Right atrium auricular region (tissue), 2 donors: ENCODE results near the gene ARHGDIA. TPM values are rescaled to one million over a fixed set of nuclear protein-coding genes. Genes with fewer than 3 reads are reported as not detected.

Source experiments
- DNase-seq: peaks from one replicate; pipeline ENCODE4 v3.0.0-alpha.2; 2019; ENCODE audit warnings: low spot score
- H3K27ac ChIP-seq, 2 donors: fragments of 200-600 bp; sonication (generic); 1 replicate in 1 of 2; 2 replicates in 1 of 2; pipeline ENCODE4 v1.5.1; 2016 to 2019
- H3K27me3 ChIP-seq, 2 donors: fragments of 200-600 bp; sonication (generic); one replicate each; pipeline versions ENCODE4 v1.5.1 to v1.6.0; 2017 to 2019
- H3K36me3 ChIP-seq: fragments of 200-600 bp; sonication (generic); one replicate; pipeline ENCODE4 v1.5.1; 2016
- H3K4me1 ChIP-seq, 2 donors: fragments of 200-600 bp; sonication (generic); one replicate each; pipeline versions ENCODE4 v1.5.1 to v1.6.0; 2017 to 2019
- H3K4me3 ChIP-seq, 2 donors: fragments of 200-600 bp; sonication (generic); 1 replicate in 1 of 2; 2 replicates in 1 of 2; pipeline ENCODE4 v1.5.1; 2017 to 2019; ENCODE audit warnings: mild to moderate bottlenecking in 1 of 2, moderate library complexity in 1 of 2
- H3K9me3 ChIP-seq, 2 donors: fragments of 200-600 bp; sonication (generic); one replicate each; pipeline ENCODE4 v1.5.1; 2019
- total RNA-seq, 2 donors: library from RNA; depleted of rRNA; stranded (reverse); fragments of >200 nt; gene quantifications; one replicate each; pipeline ENCODE4 v1.1.0, GENCODE V29; 2016
- TF ChIP-seq, protein P1 (sequence below), 2 donors: fragments of 200-600 bp; sonication (generic); IDR thresholded peaks; one replicate each; pipeline ENCODE4 v1.5.1; 2019; ENCODE audit warnings: antibody characterized with exemption in 2 of 2

Gene ARHGDIA
- total RNA-seq, 2 donors from 2014 or later: 59.4 to 145 TPM

DNA sequence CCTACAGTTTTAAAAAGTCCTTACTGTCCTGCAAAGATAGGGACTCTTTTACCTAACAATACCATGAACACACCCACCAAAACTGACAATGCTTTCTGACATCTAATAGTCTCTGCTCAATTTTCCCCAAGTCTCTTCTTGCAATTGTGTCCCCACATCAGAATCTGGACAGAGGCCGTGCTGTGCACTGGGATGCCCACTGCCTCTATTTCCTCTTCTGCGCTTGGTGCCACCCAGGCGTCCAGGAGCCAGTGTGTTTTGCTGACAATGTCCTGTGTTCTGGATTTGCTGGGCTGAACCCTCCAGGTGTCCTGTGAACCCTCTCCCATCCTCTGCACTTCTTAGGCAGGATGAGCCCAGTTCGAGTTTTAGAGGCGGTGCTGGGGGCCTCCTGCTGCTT, 6.4 kb upstream of the ARHGDIA start:
- Histone ChIP-seq H3K4me1 (peaks cover 0 to 3% of the 10 kb centered on the region in 2 donors), H3K9me3 (no peaks in the 10 kb centered on the region), H3K4me3 (no peak overlapping the region), H3K27ac (no peak overlapping the region), H3K36me3 (peaks cover 13% of the 10 kb centered on the region), H3K27me3 (no peaks in the 10 kb centered on the region)
- TF ChIP-seq, protein P1, sequence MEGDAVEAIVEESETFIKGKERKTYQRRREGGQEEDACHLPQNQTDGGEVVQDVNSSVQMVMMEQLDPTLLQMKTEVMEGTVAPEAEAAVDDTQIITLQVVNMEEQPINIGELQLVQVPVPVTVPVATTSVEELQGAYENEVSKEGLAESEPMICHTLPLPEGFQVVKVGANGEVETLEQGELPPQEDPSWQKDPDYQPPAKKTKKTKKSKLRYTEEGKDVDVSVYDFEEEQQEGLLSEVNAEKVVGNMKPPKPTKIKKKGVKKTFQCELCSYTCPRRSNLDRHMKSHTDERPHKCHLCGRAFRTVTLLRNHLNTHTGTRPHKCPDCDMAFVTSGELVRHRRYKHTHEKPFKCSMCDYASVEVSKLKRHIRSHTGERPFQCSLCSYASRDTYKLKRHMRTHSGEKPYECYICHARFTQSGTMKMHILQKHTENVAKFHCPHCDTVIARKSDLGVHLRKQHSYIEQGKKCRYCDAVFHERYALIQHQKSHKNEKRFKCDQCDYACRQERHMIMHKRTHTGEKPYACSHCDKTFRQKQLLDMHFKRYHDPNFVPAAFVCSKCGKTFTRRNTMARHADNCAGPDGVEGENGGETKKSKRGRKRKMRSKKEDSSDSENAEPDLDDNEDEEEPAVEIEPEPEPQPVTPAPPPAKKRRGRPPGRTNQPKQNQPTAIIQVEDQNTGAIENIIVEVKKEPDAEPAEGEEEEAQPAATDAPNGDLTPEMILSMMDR (IDR thresholded peaks at IDR 0.05): no peak
- DNase-seq: no peak

DNA sequence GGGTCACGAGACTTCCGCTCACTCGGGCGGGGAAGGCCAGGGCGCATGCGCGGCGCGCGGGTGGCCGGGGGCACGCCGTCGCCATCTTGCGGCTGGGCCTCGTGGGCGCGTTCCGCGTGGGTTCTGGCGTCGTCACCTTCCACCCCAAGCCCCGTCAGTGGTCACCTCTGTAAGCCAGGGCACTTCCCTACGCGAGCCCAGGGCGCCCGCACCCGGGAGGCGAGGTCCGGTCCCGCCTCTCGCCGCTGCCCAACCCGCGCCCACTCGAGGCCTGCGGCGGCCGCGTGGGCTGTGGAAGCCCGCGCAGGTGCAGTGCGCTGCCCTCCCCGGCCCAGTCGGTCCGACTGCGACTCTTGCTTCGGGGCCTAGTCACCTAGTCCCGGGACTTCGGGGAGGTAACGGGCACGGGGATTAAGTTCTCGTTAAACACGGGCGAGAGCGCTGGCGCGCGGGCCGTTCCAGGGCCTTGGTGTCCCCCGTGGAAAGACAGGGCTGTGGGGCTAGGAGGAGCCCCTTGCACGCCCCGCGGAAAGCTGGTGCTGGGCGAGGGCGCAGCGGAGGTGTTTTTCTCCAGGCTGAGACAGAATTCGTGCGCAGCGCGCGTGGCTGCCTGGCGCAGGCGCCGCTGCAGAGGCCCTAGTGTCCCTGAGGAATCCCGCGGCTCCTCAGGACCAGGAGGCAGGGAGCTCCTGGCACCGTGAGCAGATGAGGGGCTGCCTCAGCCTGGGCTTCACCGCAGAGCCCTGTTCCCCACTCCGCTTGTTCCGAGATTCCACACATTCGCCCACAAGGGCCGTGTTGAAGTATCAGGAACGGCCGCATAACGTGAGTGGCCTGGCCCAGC, 472 bp upstream of the ARHGDIA start:
- H3K9me3 ChIP-seq: no peaks in the 10 kb centered on the region
- peaks cover 26% of the 10 kb centered on the region for H3K36me3 ChIP-seq
- no peaks in the 10 kb centered on the region for H3K27me3 ChIP-seq
- peak overlapping the region; percentile 63 to 81 for H3K4me3 ChIP-seq
- peak overlapping the region; percentile 93 to 95 for H3K27ac ChIP-seq
- peak; percentile 95 for DNase-seq
- H3K4me1 ChIP-seq: peaks cover 0 to 50% of the 10 kb centered on the region in 2 donors
- TF ChIP-seq, protein P1 (IDR thresholded peaks at IDR 0.05): peak in 1 of 2 donors; percentile 68

DNA sequence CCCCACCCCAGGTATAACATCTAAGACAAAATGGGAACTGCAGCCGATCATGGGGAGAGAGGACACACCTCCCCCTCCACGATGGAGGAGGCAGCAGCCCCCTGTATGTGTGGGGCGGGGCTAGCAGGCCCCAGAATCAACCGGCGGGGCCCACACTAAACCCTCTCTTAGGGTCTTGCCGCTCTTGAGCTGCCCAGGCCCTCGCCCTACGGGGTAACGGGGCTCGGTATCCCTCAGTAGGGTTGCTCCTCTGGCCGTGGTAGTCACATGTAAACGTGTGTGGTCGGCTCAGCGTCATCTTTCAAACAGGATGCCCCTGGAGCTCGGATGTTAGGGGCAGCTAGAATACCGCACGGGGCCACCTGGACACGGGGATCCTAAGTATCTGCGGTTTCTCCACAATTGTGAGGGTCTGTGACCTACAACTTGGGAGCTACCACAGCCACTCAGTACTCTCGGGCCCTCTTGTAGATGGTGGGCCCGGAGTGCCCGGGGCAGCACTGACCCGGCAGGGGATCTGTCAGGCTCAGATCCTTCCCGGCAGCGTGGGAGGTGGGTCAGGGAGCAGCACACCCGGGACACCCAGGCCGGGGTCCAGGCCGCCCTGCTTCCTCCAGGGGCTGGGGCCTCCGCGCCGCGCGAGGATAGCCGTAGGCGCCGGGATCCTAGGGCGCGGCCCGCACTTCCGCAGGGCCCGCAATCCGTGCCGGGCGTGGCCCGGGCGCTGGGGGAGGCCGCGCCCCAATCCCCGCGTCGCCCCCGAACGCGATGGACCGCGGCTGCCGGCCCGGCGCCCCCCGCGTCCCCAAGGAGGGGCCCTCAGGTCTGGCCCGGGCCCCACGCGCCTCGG, 781 bp downstream of the ARHGDIA start:
- Histone ChIP-seq H3K36me3 (peaks cover 26% of the 10 kb centered on the region), H3K9me3 (no peaks in the 10 kb centered on the region), H3K4me1 (peaks cover 0 to 60% of the 10 kb centered on the region in 2 donors), H3K27ac (peak overlapping the region; percentile 93 to 95), H3K27me3 (no peaks in the 10 kb centered on the region), H3K4me3 (peak overlapping the region; percentile 63 to 81)
- DNase-seq: no peak
- TF ChIP-seq, protein P1 (IDR thresholded peaks at IDR 0.05): no peak

DNA sequence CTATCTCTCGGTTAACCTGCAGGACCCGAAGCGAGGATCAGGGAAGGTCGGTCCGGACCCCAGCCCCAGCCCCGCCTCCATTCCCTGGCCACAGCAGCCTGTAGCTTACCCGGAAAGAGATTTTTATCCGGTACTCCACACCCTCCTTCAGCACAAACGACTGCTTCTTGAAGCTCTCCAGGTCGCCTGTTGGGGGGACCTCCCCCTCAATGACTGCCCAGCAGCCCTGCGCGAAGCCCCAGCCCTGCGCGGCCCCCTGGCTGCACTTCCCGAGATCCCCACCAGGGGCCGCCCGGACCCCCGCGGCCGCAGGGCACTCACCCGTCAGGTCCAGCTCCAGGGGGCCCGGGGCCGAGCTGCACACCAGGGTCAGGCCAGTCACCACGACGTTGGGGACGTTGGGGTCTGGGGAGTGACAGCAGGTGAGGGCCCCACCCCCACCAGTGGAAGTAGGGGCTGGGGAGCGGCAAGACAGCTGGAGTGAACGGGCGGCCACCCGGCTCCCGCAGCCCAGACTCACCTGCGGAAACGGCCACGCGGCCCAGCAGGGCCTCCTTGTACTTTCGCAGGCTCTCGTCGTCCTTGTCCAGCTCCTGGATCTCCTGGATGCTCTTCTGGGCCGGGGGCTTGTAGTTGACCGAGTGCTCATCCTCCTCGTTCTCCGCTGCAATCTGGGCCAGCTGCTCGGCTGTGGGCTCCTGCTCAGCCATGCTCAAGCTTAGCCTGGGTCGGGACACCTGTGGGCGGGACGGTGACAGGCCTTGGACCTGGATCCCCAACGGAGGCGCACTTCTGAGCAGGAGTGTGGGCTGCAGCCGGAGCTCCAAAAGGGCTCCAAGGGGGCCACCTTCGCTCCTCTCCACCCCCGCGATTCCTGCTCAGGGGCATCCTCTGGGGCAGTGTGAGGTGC, 1.7 kb downstream of the ARHGDIA start:
- peaks cover 0 to 60% of the 10 kb centered on the region in 2 donors for H3K4me1 ChIP-seq
- H3K4me3 ChIP-seq: peak overlapping the region; percentile 63 to 81
- no peak for DNase-seq
- H3K27ac ChIP-seq: peak overlapping the region; percentile 93 to 95
- TF ChIP-seq, protein P1 (IDR thresholded peaks at IDR 0.05): peak; percentile 92 to 93
- H3K27me3 ChIP-seq: no peaks in the 10 kb centered on the region
- H3K36me3 ChIP-seq: peaks cover 26% of the 10 kb centered on the region
- no peaks in the 10 kb centered on the region for H3K9me3 ChIP-seq

DNA sequence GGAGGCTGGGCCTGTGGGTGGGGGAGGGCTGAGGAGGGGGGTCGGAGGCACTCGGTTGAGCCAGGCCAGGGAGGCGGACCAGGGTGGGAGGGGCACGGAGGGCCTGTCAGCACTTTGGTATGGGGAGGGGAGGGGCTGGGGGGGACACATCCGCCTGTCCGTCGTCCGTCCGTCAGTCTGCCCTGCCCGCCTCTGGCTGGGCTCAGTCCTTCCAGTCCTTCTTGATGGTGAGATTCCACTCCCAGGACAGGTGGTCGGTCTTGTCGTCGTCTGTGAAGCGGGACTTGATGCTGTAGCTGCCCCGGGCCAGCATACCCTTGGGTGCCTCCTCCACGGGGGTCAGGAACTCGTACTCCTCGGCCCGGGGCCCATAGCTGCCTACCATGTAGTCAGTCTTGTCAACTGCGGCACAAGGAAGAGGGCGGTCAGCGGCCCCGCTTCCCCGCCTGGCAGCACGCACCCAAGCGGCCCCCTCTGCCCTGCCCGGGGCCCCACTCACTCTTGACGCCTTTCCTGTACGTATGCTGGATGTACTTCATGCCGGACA, 2.4 kb downstream of the ARHGDIA start:
- DNase-seq: no peak
- Histone ChIP-seq H3K36me3 (peaks cover 26% of the 10 kb centered on the region), H3K27ac (peak overlapping the region; percentile 93 to 95), H3K4me1 (peaks cover 0 to 60% of the 10 kb centered on the region in 2 donors), H3K9me3 (no peaks in the 10 kb centered on the region), H3K27me3 (no peaks in the 10 kb centered on the region), H3K4me3 (peak overlapping the region in 1 of 2 donors; percentile 81)
- TF ChIP-seq, protein P1 (IDR thresholded peaks at IDR 0.05): no peak
